Retinal pigment epithelial cell (primary cell): Measurements from ENCODE around the gene RASSF5.

Source experiments
- DNase-seq: peaks from one replicate; pipeline ENCODE4 v3.0.0-alpha.2; 2010; ENCODE audit warnings: low read depth
- H3K4me3 ChIP-seq: 2 replicates; pipeline ENCODE4 v1.5.1; 2011; ENCODE audit warnings: mild to moderate bottlenecking, low read length, control low read depth, moderate library complexity
- CTCF ChIP-seq: conservative IDR thresholded peaks from 2 replicates; pipeline ENCODE4 v1.5.1; 2011; ENCODE audit warnings: low read depth, low read length, control low read depth, inconsistent platforms

The RASSF5 gene

GRCh38 chr1:206497363-206497762 is 10.0 kb upstream of the RASSF5 start:
- H3K4me3 ChIP-seq = no peak overlapping the region
- DNase-seq = no peak
- no peak for TF ChIP-seq CTCF

GRCh38 chr1:206497774-206498173 is 9.6 kb upstream of the RASSF5 start:
- TF ChIP-seq CTCF = no peak
- DNase-seq = no peak
- H3K4me3 ChIP-seq = no peak overlapping the region

- TF ChIP-seq CTCF = no peak
- DNase-seq = no peak
- H3K4me3 ChIP-seq = no peak overlapping the region
Observed at GRCh38 chr1:206498685-206499084, 8.6 kb upstream of the RASSF5 start.

GRCh38 chr1:206500046-206500445 is 7.3 kb upstream of the RASSF5 start:
- TF ChIP-seq CTCF = no peak
- no peak overlapping the region for H3K4me3 ChIP-seq
- no peak for DNase-seq

GRCh38 chr1:206501881-206502280 is 5.5 kb upstream of the RASSF5 start:
- DNase-seq = no peak
- no peak overlapping the region for H3K4me3 ChIP-seq
- TF ChIP-seq CTCF = no peak

GRCh38 chr1:206502403-206502802 is 4.9 kb upstream of the RASSF5 start:
- H3K4me3 ChIP-seq = no peak overlapping the region
- no peak for TF ChIP-seq CTCF

GRCh38 chr1:206502812-206503211 is 4.5 kb upstream of the RASSF5 start:
- DNase-seq = no peak
- H3K4me3 ChIP-seq = no peak overlapping the region
- no peak for TF ChIP-seq CTCF

More at GRCh38 chr1:206502403-206502802, 4.9 kb upstream of the RASSF5 start:
- no peak for DNase-seq
